Hepatocyte (in vitro differentiated cells): ENCODE measurements around the gene TCERG1.

Source experiments
- CTCF ChIP-seq: fragments of 200-600 bp; sonication (generic); IDR thresholded peaks from 2 replicates; pipeline ENCODE4 v1.5.1; 2016; ENCODE audit warnings: antibody characterized with exemption, mild to moderate bottlenecking; ENCODE audit not compliant: poor library complexity
- EZH2 ChIP-seq: fragments of 200-600 bp; sonication (generic); IDR thresholded peaks from 2 replicates; pipeline ENCODE4 v1.6.1; 2016; ENCODE audit warnings: antibody characterized with exemption, mild to moderate bottlenecking, borderline replicate concordance
- EZH2phosphoT487 ChIP-seq: fragments of 200-600 bp; sonication (generic); IDR thresholded peaks from one replicate; pipeline ENCODE4 v1.6.1; 2018; ENCODE audit warnings: antibody characterized with exemption, mild to moderate bottlenecking, low read depth, moderate library complexity; ENCODE audit not compliant: unreplicated experiment, severe bottlenecking

- TF ChIP-seq CTCF: no peak
- no peak for TF ChIP-seq EZH2phosphoT487
- no peak for TF ChIP-seq EZH2
Observed at GRCh38 chr5:146515473-146516150, 68.5 kb downstream of the TCERG1 start.
